ENCODE results near the gene RAB9B.
"Not testable (repeated sequence)": the region's sequence is repeated elsewhere in the genome, so short reads cannot be mapped to it uniquely, and the experiment has no call there.

Gene RAB9B, protein sequence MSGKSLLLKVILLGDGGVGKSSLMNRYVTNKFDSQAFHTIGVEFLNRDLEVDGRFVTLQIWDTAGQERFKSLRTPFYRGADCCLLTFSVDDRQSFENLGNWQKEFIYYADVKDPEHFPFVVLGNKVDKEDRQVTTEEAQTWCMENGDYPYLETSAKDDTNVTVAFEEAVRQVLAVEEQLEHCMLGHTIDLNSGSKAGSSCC

GRCh38 chrX:103831803-103832544 lies at the start of gene RAB9B:
RAB9B (minus strand) TSS chrX:103832257; CDS start chrX:103825784, 6,473 bp downstream.
- FAIRE-seq: no peak

DNA sequence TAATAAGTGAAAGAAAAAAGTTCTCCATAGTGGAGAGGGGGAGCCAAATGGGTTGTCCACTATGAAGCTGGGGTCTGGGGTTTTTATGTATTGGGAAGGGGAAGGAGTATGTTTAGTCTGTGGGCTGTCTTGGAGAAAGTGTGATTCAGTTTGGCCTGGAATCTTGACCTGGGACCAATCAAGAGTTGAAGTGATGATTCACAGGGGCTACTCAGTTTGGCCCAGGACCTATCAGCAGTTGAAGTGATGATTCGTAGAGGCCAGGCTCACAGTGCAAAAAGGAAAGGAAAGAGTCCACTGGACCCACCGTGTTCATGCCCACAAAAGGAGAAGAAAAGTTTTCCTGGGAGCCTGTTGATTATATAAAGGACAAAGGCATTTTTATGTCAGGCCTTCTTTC lies 47.3 kb upstream of the RAB9B start:
- no peak for FAIRE-seq

- no peak for FAIRE-seq
Measured at GRCh38 chrX:103878466-103879122, 46.5 kb upstream of the RAB9B start.

GRCh38 chrX:103877571-103877970 lies 45.5 kb upstream of the RAB9B start:
- FAIRE-seq: no peak

GRCh38 chrX:103864886-103865534 lies 33.0 kb upstream of the RAB9B start:
- FAIRE-seq: no peak

DNA sequence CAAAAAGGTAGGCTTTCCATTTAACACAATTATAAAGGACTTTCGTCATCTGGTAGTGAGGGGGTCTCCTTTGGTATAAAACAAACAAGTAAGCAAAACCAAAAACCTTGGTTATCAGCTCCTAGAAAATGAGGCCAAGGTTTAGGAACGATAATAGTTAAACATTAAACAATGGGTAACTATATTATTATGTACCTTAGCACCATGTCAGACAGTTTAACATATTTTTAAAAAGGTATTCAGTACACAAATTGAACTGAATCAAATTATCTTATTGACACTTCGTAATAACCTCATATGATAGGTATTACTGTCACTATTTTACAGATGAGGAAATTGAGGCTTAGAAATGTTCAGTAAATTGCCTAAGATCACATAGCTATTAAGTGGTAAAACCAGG lies 32.1 kb upstream of the RAB9B start:
- no peak for FAIRE-seq

DNA sequence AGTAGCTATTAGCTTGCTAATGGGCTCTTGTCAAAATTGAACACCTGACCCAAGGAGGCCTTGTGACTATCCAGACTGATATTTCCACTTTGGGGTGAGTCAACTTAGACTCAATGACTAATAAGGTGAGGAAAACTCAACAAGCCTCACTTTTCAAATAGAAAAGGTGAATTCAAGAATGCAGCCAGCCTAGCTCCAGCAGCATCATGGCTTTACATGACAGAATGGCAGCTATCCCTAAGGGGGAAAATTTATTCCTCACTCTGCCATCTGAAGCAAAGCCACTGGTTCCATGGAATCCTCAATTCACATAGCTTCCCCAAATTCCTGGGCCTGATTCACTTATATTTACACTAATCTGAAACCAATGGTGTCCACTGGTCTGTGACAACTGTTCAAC lies 29.1 kb upstream of the RAB9B start:
- no peak for FAIRE-seq

GRCh38 chrX:103849558-103849957 lies 17.5 kb upstream of the RAB9B start:
- FAIRE-seq: no peak

DNA sequence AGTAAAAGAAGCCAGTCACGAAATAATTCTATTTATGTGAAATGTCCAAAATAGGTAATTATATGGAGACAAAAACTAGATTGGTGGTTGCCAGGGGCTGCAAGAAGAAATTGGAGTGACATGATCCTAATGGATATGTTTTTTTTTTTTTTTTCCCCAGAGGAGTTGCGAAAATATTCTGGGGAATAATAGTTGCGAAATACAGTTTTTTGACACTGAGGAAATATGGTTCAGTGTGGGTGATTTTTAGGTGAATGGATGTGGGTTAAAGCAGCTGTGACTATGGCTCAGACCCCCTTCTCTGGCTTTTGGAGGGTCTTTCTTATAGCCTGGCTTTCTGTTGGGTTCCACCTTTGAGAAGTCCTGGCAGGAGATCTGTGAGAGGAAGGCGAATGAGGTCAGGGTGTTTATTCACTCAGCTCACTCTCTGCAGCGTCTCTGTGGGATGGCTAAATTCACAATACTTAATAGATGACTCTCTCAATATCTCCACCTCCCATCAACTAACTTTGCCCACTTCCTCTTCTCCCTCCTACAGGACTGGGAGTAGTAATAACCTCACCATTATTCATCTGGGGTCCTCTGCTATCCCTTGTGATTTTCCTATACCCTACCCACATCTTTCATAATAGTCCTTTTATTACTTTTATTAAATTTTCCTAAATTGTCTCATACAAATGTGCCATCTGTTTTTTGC lies 15.3 kb upstream of the RAB9B start:
- no peak for FAIRE-seq

DNA sequence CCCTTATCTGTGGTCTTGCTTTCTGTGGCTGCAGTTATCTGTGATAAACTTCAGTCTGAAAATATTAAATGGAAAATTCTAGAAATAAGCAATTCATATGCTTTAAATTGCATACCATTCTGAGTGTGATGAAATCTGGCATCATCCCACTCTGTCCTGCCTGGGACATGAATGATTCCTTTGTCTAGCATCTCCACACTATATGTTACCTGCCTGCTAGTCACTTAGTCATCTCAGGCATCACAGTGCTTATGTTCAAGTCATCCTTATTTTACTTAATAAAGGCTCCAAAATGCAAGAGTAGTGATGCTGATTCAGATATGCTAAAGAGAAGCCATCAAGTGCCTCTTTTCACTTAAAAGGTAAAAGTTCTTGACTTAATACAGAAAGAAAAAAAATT lies 14.3 kb upstream of the RAB9B start:
- FAIRE-seq: no peak

DNA sequence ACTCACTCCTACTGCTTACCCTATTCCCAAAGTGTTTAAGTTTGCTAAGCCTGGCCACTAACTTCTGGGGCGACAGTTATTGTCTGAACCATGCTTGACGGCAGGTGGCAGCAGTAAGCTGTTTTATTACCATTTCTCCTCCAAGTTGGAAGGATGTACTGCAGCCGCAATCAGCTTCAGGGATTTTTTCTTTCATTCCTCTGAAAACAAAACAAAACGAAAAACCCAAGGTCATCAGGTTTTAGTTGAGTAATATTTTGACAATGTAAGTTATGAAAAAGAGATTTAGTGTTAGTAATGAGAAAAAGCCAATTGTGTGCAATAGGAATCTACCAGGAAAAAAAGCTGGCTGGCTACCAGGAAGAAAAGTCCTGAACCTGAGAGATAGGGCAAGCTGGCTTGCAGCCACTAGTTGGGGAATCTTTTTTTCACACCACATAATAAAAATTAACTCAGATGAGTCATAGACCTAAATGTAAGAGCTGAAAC lies 13.2 kb upstream of the RAB9B start:
- peak; percentile 45 for FAIRE-seq

- no peak for FAIRE-seq
Measured at GRCh38 chrX:103839404-103839803, 7.3 kb upstream of the RAB9B start.

DNA sequence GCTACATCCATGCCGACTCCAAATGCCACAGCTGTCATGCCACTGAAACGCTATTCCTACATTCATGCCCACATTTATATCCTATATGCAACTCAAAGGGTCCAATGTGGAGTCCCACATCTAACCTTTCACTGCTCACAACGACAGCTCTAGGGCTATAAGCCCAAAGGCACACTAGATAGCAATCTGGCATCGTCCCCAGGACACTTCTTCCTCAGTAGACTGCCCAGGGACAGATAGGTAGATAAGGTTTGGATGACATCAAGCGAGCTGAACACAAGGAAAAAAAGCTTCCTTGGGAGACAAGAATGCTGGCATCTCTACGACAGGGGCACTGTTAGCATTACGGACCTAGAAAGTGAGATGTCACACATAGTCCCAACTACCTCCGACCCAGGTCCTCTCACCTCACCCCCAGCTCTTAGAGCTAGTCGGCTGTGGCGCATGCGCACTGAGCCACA lies 685 bp downstream of the RAB9B start:
- peak; percentile 9 for FAIRE-seq

DNA sequence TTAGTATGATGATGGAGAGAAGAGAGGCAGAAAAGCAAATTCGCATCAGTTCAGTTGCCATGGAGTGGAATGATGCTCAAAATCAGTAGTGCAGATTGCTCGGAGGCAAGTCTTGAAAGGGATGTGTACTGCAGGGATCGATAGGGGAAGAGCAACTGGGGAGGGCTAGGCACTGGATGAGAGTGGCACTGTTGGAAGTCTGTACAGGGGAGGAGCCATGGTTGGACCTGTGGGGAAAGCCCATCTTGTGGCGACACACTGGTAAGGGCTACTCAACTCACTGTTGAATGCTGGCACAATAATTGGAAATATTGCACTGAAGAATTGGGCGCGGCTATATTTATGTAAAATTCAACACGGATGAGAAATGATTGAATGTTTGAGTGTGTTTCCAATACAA lies 1.2 kb downstream of the RAB9B start:
- FAIRE-seq: no peak

DNA sequence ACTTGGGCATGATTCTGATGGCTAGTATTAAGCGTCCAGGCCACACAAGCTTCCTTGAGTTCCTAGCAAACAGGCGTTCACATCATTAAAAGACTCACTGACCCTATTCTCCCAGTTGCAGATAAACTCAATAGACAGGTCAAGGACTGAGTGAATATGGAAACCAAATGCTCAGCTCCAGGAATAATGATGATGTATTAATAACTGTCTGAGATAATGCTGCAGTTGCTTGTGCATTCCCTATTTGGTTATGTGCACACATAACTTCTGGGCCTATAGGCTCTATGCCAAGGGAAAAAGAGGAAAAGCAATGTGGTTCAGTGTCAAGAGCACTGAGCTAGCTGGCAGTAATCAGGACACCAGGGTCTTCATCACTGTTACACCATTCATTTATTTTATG lies 3.5 kb downstream of the RAB9B start:
- no peak for FAIRE-seq

GRCh38 chrX:103825881-103826280 lies 6.2 kb downstream of the RAB9B start:
- FAIRE-seq: no peak

DNA sequence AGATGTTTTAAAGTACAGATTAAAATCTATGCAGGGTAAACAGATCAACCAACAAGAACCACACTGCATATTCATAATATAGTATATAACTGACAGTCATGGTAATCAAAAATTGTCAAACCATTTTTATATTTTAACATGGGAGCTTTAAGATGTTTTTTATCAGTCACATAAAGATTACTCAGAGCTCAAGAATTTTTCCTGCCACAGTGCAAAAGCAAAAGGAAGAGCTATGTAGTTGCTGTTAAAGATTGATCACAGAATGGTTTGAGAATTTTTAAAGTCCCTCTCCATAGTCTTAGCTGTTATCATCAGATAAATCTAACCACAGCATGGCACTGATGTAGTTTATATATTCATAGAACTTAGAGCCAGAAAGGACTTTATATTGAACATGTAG lies 8.5 kb downstream of the RAB9B start:
- FAIRE-seq: no peak

GRCh38 chrX:103820802-103821201 lies 11.3 kb downstream of the RAB9B start:
- FAIRE-seq: not testable (repeated sequence)

DNA sequence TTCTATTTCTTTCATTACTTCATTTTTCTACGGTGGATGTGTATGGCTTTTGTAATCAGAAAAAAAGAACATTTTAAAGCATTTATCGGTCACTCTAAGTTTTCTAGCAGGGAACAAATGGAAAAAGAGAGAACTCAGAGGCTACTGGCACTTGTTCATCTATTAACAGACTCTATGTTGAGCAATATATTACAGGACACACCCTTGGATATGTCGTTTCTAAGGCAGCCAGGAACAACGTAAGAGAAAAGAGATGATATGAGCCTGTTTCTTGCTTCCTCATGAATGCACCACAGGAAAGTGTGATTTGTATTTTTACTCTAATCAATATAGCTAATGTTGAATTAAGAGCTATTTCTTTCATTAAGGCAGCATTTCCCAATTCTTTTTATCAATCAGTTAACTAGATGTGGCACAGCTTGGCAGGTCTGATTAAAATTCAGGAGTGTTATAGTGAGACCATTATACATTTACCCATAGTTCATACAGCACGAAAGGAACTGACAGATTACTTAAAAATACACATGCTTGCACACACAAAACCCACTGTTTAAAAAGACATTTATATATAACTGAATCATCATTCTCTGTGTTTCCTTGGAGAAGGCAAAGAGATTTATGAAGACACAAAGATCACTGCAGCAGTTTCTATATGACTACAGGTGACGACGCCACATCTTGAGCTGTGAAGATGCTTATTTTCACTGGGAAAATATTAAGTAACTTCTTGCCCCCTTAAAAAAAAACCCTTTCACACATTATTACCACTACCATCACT lies 13.0 kb downstream of the RAB9B start:
- FAIRE-seq: no peak

DNA sequence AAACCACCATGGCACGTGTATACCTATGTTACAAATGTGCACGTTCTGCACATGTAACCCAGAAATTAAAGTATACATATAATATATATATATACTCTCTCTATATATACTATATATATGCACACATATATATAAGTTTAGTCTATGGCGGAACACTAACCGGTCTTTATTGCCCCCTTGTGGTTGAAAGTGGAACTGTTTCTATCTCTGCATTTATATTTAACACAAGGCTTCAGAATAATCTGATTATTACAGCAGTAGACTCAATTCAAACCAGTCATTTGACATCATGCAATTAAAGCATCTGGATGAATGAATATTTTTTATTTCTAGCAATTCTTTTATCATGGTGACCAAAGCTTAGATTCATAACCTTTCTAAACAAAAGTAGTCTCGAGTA lies 14.6 kb downstream of the RAB9B start:
- peak; percentile 89 for FAIRE-seq

- not testable (repeated sequence) for FAIRE-seq
Measured at GRCh38 chrX:103817101-103817500, 15.0 kb downstream of the RAB9B start.

DNA sequence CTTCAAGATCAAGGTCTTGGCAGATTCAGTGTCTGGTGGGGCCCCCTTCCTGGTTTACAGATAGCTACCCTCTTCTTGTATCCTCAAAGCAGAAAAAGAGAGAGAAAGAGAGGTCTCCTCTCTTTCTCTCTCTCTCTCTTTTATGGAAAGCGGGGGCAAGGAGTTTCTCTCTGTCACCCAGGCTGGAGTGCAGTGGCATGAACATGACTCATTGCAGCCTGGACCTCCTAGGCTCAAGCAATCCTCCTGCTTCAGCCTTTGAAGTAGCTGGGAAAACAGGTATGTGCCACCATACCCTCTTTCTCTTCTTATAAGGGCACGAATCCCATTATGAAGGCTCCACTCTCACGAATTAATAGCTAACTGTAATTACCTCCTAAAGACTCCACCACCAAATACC lies 20.2 kb downstream of the RAB9B start:
- no peak for FAIRE-seq

All from islet of Langerhans (tissue), 1 donor.